Neutrophil (primary cell): ENCODE results near the gene FFAR2.

ENCODE experiments used
- H3K27ac ChIP-seq: fragments of 200-600 bp; sonication (generic); 2 replicates; pipeline ENCODE4 v1.5.1; 2016; ENCODE audit warnings: mild to moderate bottlenecking, moderate library complexity
- H3K27me3 ChIP-seq: fragments of 200-600 bp; sonication (generic); 2 replicates; pipeline ENCODE4 v1.6.0; 2016; ENCODE audit warnings: mild to moderate bottlenecking
- H3K36me3 ChIP-seq: fragments of 200-600 bp; sonication (generic); 2 replicates; pipeline ENCODE4 v1.5.1; 2017
- H3K4me1 ChIP-seq, 2 experiments: fragments of 200-600 bp in 1 of 2; sonication (generic) in 1 of 2; 1 replicate in 1 of 2; 2 replicates in 1 of 2; pipeline versions ENCODE4 v1.5.1 to v1.6.1; 2013 to 2016; ENCODE audit warnings: low read depth in 1 of 2, low read length in 1 of 2, mild to moderate bottlenecking in 1 of 2, moderate library complexity in 1 of 2; ENCODE audit not compliant: control insufficient read depth in 1 of 2, insufficient read depth in 1 of 2
- H3K4me3 ChIP-seq, 2 experiments: fragments of 200-600 bp in 1 of 2; sonication (generic) in 1 of 2; 1 replicate in 1 of 2; 2 replicates in 1 of 2; pipeline ENCODE4 v1.5.1; 2013 to 2016; ENCODE audit warnings: low read depth in 1 of 2, low read length in 1 of 2, mild to moderate bottlenecking in 1 of 2, moderate library complexity in 1 of 2
- H3K9me3 ChIP-seq: fragments of 200-600 bp; sonication (generic); 2 replicates; pipeline ENCODE4 v1.5.1; 2016
- CTCF ChIP-seq: fragments of 200-600 bp; sonication (generic); IDR thresholded peaks from 2 replicates; pipeline ENCODE4 v1.5.1; 2016; ENCODE audit warnings: antibody characterized with exemption

Gene FFAR2

GRCh38 chr19:35439921-35440320 is 8.1 kb upstream of the FFAR2 start:
- no peaks in the 10 kb centered on the region for H3K9me3 ChIP-seq
- TF ChIP-seq CTCF: no peak
- H3K36me3 ChIP-seq: no peaks in the 10 kb centered on the region
- H3K4me1 ChIP-seq: peaks cover 96 to 97% of the 10 kb centered on the region in 2 experiments
- H3K27me3 ChIP-seq: no peaks in the 10 kb centered on the region
- H3K27ac ChIP-seq: peak overlapping the region; percentile 11
- H3K4me3 ChIP-seq: no peak overlapping the region

GRCh38 chr19:35442091-35442490 is 6.0 kb upstream of the FFAR2 start:
- peak overlapping the region; percentile 80 for H3K27ac ChIP-seq

GRCh38 chr19:35444735-35445134 is 3.3 kb upstream of the FFAR2 start:
- peak overlapping the region; percentile 99 for H3K27ac ChIP-seq
- H3K9me3 ChIP-seq: no peaks in the 10 kb centered on the region
- peaks cover 92 to 97% of the 10 kb centered on the region in 2 experiments for H3K4me1 ChIP-seq
- H3K4me3 ChIP-seq: no peak overlapping the region
- H3K36me3 ChIP-seq: peaks cover 6% of the 10 kb centered on the region
- no peaks in the 10 kb centered on the region for H3K27me3 ChIP-seq
- TF ChIP-seq CTCF: no peak

More at GRCh38 chr19:35442091-35442490, 6.0 kb upstream of the FFAR2 start:
- Histone ChIP-seq H3K36me3 (no peaks in the 10 kb centered on the region), H3K9me3 (no peaks in the 10 kb centered on the region), H3K4me3 (peak overlapping the region; percentile 15 to 49), H3K27me3 (no peaks in the 10 kb centered on the region), H3K4me1 (peaks cover 96 to 97% of the 10 kb centered on the region in 2 experiments)
- no peak for TF ChIP-seq CTCF

- Histone ChIP-seq H3K27ac (peak overlapping the region; percentile 99), H3K9me3 (no peaks in the 10 kb centered on the region), H3K4me3 (peak overlapping the region; percentile 90 to 97), H3K27me3 (no peaks in the 10 kb centered on the region), H3K4me1 (peaks cover 92 to 97% of the 10 kb centered on the region in 2 experiments), H3K36me3 (peaks cover 19% of the 10 kb centered on the region)
- TF ChIP-seq CTCF: no peak
Measured at GRCh38 chr19:35445826-35446593, 2.0 kb upstream of the FFAR2 start.

- H3K4me1 ChIP-seq: peaks cover 81 to 89% of the 10 kb centered on the region in 2 experiments
- H3K27ac ChIP-seq: peak overlapping the region; percentile 99
- TF ChIP-seq CTCF: no peak
- H3K27me3 ChIP-seq: no peaks in the 10 kb centered on the region
- no peaks in the 10 kb centered on the region for H3K9me3 ChIP-seq
- H3K36me3 ChIP-seq: peaks cover 35% of the 10 kb centered on the region
- H3K4me3 ChIP-seq: peak overlapping the region; percentile 90 to 97
Measured at GRCh38 chr19:35449359-35450043, 1.4 kb downstream of the FFAR2 start.
